H1 (cell line): Measurements from ENCODE around the gene GDAP1L1. TPM values are rescaled to one million over a fixed set of nuclear protein-coding genes. Genes with fewer than 3 reads are reported as not detected.

Experiments
- BACH1 ChIP-seq: IDR thresholded peaks from 2 replicates; pipeline ENCODE4 v1.6.1; 2012; ENCODE audit warnings: low read length, improper control_type of control experiment
- CHD2 ChIP-seq: IDR thresholded peaks from 2 replicates; pipeline ENCODE4 v1.6.1; 2012; ENCODE audit warnings: low read length, improper control_type of control experiment
- CREB1 ChIP-seq: IDR thresholded peaks from 2 replicates; pipeline ENCODE4 v1.6.1; 2012; ENCODE audit warnings: inconsistent platforms
- FOSL1 ChIP-seq: IDR thresholded peaks from 2 replicates; pipeline ENCODE4 v1.6.1; 2011; ENCODE audit warnings: mild to moderate bottlenecking, low read depth, low read length, moderate library complexity; ENCODE audit not compliant: insufficient read depth
- HDAC2 ChIP-seq, 2 experiments: fragments of 300-600 bp in 1 of 2; sonication (generic) in 1 of 2; IDR thresholded peaks; 2 replicates each; pipeline ENCODE4 v1.6.1; 2011 to 2012; ENCODE audit warnings: low read depth in 2 of 2, low read length in 2 of 2, mild to moderate bottlenecking in 2 of 2, moderate library complexity in 2 of 2, borderline replicate concordance in 1 of 2, inconsistent platforms in 1 of 2
- JUN ChIP-seq: IDR thresholded peaks from 2 replicates; pipeline ENCODE4 v1.6.1; 2011; ENCODE audit warnings: low read depth, mild to moderate bottlenecking, improper control_type of control experiment, low read length
- MAX ChIP-seq: IDR thresholded peaks from 2 replicates; pipeline ENCODE4 v1.6.1; 2012; ENCODE audit warnings: inconsistent platforms
- NANOG ChIP-seq: IDR thresholded peaks from 2 replicates; pipeline ENCODE4 v1.6.1; 2011; ENCODE audit warnings: low read length, low read depth, mild to moderate bottlenecking, inconsistent platforms; ENCODE audit not compliant: insufficient read depth, poor library complexity, severe bottlenecking
- PHF8 ChIP-seq: fragments of 200-600 bp; sonication (generic); conservative IDR thresholded peaks from 2 replicates; pipeline ENCODE4 v1.7.1; 2012; ENCODE audit warnings: low read depth, mild to moderate bottlenecking, inconsistent platforms, low read length, moderate library complexity
- POLR2A ChIP-seq, 2 experiments: IDR thresholded peaks; 1 replicate in 1 of 2; 2 replicates in 1 of 2; pipeline ENCODE4 v1.6.1; 2011; ENCODE audit warnings: low read depth in 2 of 2, low read length in 2 of 2, mild to moderate bottlenecking in 2 of 2; ENCODE audit errors: control extremely low read depth in 1 of 2
- POLR2AphosphoS5 ChIP-seq: IDR thresholded peaks from 2 replicates; pipeline ENCODE4 v1.6.1; 2011; ENCODE audit warnings: low read depth, low read length
- RAD21 ChIP-seq, 2 experiments: IDR thresholded peaks in 1 of 2; conservative IDR thresholded peaks in 1 of 2; 2 replicates each; pipeline ENCODE4 v1.6.1; 2011; ENCODE audit warnings: low read depth in 2 of 2, low read length in 2 of 2, improper control_type of control experiment in 1 of 2, inconsistent platforms in 1 of 2, mild to moderate bottlenecking in 1 of 2, moderate library complexity in 1 of 2
- RBBP5 ChIP-seq: IDR thresholded peaks from 2 replicates; pipeline ENCODE4 v1.7.1; 2012; ENCODE audit warnings: low read depth, mild to moderate bottlenecking, inconsistent platforms, low read length, moderate library complexity, borderline replicate concordance
- RNF2 ChIP-seq: fragments of 200-900, 300-1000 bp; sonication (generic); IDR thresholded peaks from 2 replicates; pipeline ENCODE4 v1.7.1; 2016; ENCODE audit warnings: borderline replicate concordance, low read depth, mild to moderate bottlenecking, antibody characterized with exemption, low read length; ENCODE audit not compliant: poor library complexity, severe bottlenecking; ENCODE audit errors: missing control alignments
- SAP30 ChIP-seq: fragments of 300-600 bp; sonication (generic); IDR thresholded peaks from 2 replicates; pipeline ENCODE4 v1.7.1; 2012; ENCODE audit warnings: low read length, moderate library complexity, mild to moderate bottlenecking, inconsistent platforms; ENCODE audit not compliant: insufficient read depth, insufficient replicate concordance
- SIN3A ChIP-seq, 2 experiments: IDR thresholded peaks in 1 of 2; conservative IDR thresholded peaks in 1 of 2; 2 replicates each; pipeline ENCODE4 v1.6.1; 2011 to 2012; ENCODE audit warnings: low read length in 2 of 2, improper control_type of control experiment in 1 of 2, low read depth in 1 of 2, mild to moderate bottlenecking in 1 of 2
- SIRT6 ChIP-seq: IDR thresholded peaks from one replicate; pipeline ENCODE4 v1.7.1; 2012; ENCODE audit warnings: low read length, inconsistent platforms
- SP4 ChIP-seq: IDR thresholded peaks from 2 replicates; pipeline ENCODE4 v1.6.1; 2012; ENCODE audit warnings: low read length, inconsistent platforms
- TBP ChIP-seq: IDR thresholded peaks from 2 replicates; pipeline ENCODE4 v1.6.1; 2011; ENCODE audit warnings: low read depth, low read length, improper control_type of control experiment
- TEAD4 ChIP-seq: IDR thresholded peaks from 2 replicates; pipeline ENCODE4 v1.6.1; 2012; ENCODE audit warnings: low read depth, low read length, inconsistent platforms, mixed read lengths
- YY1 ChIP-seq: IDR thresholded peaks from 2 replicates; pipeline ENCODE4 v1.6.1; 2011; ENCODE audit warnings: low read depth, mild to moderate bottlenecking, low read length
- polyA plus RNA-seq, 7 experiments: library from polyadenylated mRNA; depleted of rRNA in 3 of 7; stranded (reverse) in 5 of 7; unstranded in 2 of 7; fragments of >200 nt in 5 of 7; fragments of 200-250 nt in 2 of 7; gene quantifications; 1 replicate in 5 of 7; 2 replicates in 1 of 7; 4 replicates in 1 of 7; pipeline versions ENCODE4 v1.2.1 to v1.2.3, GENCODE V29; 2011 to 2013; ENCODE audit warnings: missing spikeins in 2 of 7, mixed read lengths in 2 of 7
- total RNA-seq: library from RNA; stranded (reverse); fragmentation: NEBNext Ultra II Directional; extraction: Animal tissue kit (Norgen Biotek cat#: 25700); gene quantifications from 2 replicates; pipeline ENCODE4 v1.2.1, GENCODE V29; 2021

Gene GDAP1L1
- total and polyA plus RNA-seq, 2 of the 8 experiments (the other 6 are each of a cell fraction or from before 2014, with no cell fraction given), result 8.5 to 63.1 TPM

- TF ChIP-seq PHF8 (peak; percentile 56), RNF2 (no peak), YY1 (no peak), POLR2A (IDR thresholded peaks at IDR 0.05; ENCODE audit: control extremely low read depth in 1 of 2, low read depth in 2 of 2, low read length in 2 of 2) (0 out of 3 replicates have a peak, but pooled peaks of 1 of the 2 experiments have one; percentile 31), HDAC2 (IDR thresholded peaks at IDR 0.05; ENCODE audit: borderline replicate concordance in 1 of 2, low read depth in 2 of 2, low read length in 2 of 2) (0 out of 4 replicates have a peak, but pooled peaks of 1 of the 2 experiments have one; percentile 65), NANOG (no peak), RBBP5 (peak; percentile 50; the same call in 1 of the 2 replicates), SIRT6 (no peak), SAP30 (no peak), CHD2 (0 out of 2 replicates have a peak, but pooled peaks have one; percentile 9), JUN (no peak), MAX (peak; percentile 89), SP4 (0 out of 2 replicates have a peak, but pooled peaks have one; percentile 50), FOSL1 (no peak), TBP (peak; percentile 41; the same call in 1 of the 2 replicates), BACH1 (peak; percentile 84), SIN3A (conservative IDR thresholded peaks at IDR 0.05 in 1 of 2, IDR thresholded peaks at IDR 0.05 in 1 of 2; ENCODE audit: low read depth in 1 of 2, low read length in 2 of 2) (peak; percentile 46 to 77; a peak in 3 of 4 replicates), RAD21 (IDR thresholded peaks at IDR 0.05 in 1 of 2, conservative IDR thresholded peaks at IDR 0.05 in 1 of 2; ENCODE audit: low read depth in 2 of 2, low read length in 2 of 2) (peak; percentile 73 to 77), CREB1 (peak; percentile 78), POLR2AphosphoS5 (peak; percentile 50; the same call in 1 of the 2 replicates), TEAD4 (0 out of 2 replicates have a peak, but pooled peaks have one; percentile 40)
These were observed 63.8 kb downstream of the GDAP1L1 start, which contains the start of gene FITM2 (continued) for GRCh38 chr20:44310664-44311639.
